Type B pancreatic cell (in vitro differentiated cells): ENCODE measurements around the gene LAMA5. TPM values are rescaled to one million over a fixed set of nuclear protein-coding genes. Genes with fewer than 3 reads are reported as not detected.

Experiments used
- DNase-seq: peaks from one replicate; pipeline ENCODE4 v3.0.0; 2021; ENCODE audit warnings: mixed read lengths; ENCODE audit not compliant: unreplicated experiment; ENCODE audit errors: extremely low spot score
- H3K27ac Mint-ChIP-seq: 2 replicates; pipeline ENCODE4 v1.8.0; 2021; ENCODE audit warnings: mild to moderate bottlenecking, mixed read lengths
- H3K27me3 Mint-ChIP-seq: 2 replicates; pipeline ENCODE4 v1.8.0; 2021; ENCODE audit warnings: mixed read lengths
- H3K36me3 Mint-ChIP-seq: 2 replicates; pipeline ENCODE4 v1.8.0; 2021; ENCODE audit warnings: mixed read lengths
- H3K4me1 Mint-ChIP-seq: one replicate; pipeline ENCODE4 v1.8.0; 2021; ENCODE audit warnings: mixed read lengths; ENCODE audit not compliant: unreplicated experiment
- H3K4me3 Mint-ChIP-seq: 2 replicates; pipeline ENCODE4 v1.8.0; 2021; ENCODE audit warnings: mild to moderate bottlenecking, mixed read lengths
- H3K9me3 Mint-ChIP-seq: 2 replicates; pipeline ENCODE4 v1.8.0; 2021; ENCODE audit warnings: mixed read lengths
- CTCF ChIP-seq: fragments of 200-600 bp; sonication (generic); conservative IDR thresholded peaks from 2 replicates; pipeline ENCODE4 v1.5.0; 2021; ENCODE audit warnings: antibody characterized with exemption, mild to moderate bottlenecking
- total RNA-seq: library from RNA; stranded (reverse); gene quantifications from 2 replicates; pipeline ENCODE4 v1.2.1, GENCODE V29; 2021; ENCODE audit warnings: low replicate concordance

LAMA5 gene
- total RNA-seq, 1 donor from 2014 or later = 246 TPM

- Mint-ChIP-seq H3K9me3 (no peaks in the 10 kb centered on the region), H3K27ac (peak overlapping the region; percentile 18), H3K4me1 (no peaks in the 10 kb centered on the region), H3K27me3 (no peaks in the 10 kb centered on the region), H3K36me3 (peaks cover 7% of the 10 kb centered on the region), H3K4me3 (no peak overlapping the region)
- DNase-seq = no peak
- TF ChIP-seq CTCF = no peak
Observed at GRCh38 chr20:62336329-62336728, 30.8 kb downstream of the LAMA5 start.

GRCh38 chr20:62335532-62335931, 31.6 kb downstream of the LAMA5 start:
- H3K9me3 Mint-ChIP-seq = no peaks in the 10 kb centered on the region
- no peaks in the 10 kb centered on the region for H3K4me1 Mint-ChIP-seq
- H3K27me3 Mint-ChIP-seq = no peaks in the 10 kb centered on the region
- DNase-seq = no peak
- H3K4me3 Mint-ChIP-seq = no peak overlapping the region
- H3K36me3 Mint-ChIP-seq = peaks cover 7% of the 10 kb centered on the region
- H3K27ac Mint-ChIP-seq = no peak overlapping the region
- TF ChIP-seq CTCF = no peak

- Mint-ChIP-seq H3K9me3 (no peaks in the 10 kb centered on the region), H3K4me3 (no peak overlapping the region), H3K4me1 (no peaks in the 10 kb centered on the region), H3K27me3 (no peaks in the 10 kb centered on the region), H3K36me3 (peaks cover 5% of the 10 kb centered on the region), H3K27ac (no peak overlapping the region)
- TF ChIP-seq CTCF = no peak
- no peak for DNase-seq
Observed at GRCh38 chr20:62334881-62335280, 32.2 kb downstream of the LAMA5 start.

GRCh38 chr20:62333820-62334595, 33.1 kb downstream of the LAMA5 start:
- Mint-ChIP-seq H3K27ac (no peak overlapping the region), H3K27me3 (no peaks in the 10 kb centered on the region), H3K9me3 (no peaks in the 10 kb centered on the region), H3K4me3 (no peak overlapping the region), H3K4me1 (no peaks in the 10 kb centered on the region), H3K36me3 (no peaks in the 10 kb centered on the region)
- TF ChIP-seq CTCF = no peak
- DNase-seq = no peak

GRCh38 chr20:62332989-62333819, 33.9 kb downstream of the LAMA5 start:
- no peaks in the 10 kb centered on the region for H3K9me3 Mint-ChIP-seq
- no peak for DNase-seq
- TF ChIP-seq CTCF = no peak

More at GRCh38 chr20:62332989-62333819, 33.9 kb downstream of the LAMA5 start:
- H3K4me1 Mint-ChIP-seq = no peaks in the 10 kb centered on the region
- no peak overlapping the region for H3K4me3 Mint-ChIP-seq
- H3K27ac Mint-ChIP-seq = no peak overlapping the region
- no peaks in the 10 kb centered on the region for H3K27me3 Mint-ChIP-seq
- H3K36me3 Mint-ChIP-seq = no peaks in the 10 kb centered on the region
